H1 (cell line): Measurements from ENCODE around the gene GRB7. TPM values are rescaled to one million over a fixed set of nuclear protein-coding genes. Genes with fewer than 3 reads are reported as not detected.
A peak's percentile ranks its signal among the peaks of the same experiment; 100 is the strongest.

Source experiments
- CTCF ChIA-PET: fragments of 300-600 bp; sonication (Branson Sonifier 250); formaldehyde crosslinking; loops from one replicate; lab custom pipeline; 2021; ENCODE audit not compliant: partially characterized antibody; lab: Charles Lee
- POLR2A ChIA-PET: fragments of 300-600 bp; sonication (Branson Sonifier 250); formaldehyde crosslinking; loops from one replicate; lab custom pipeline; 2021; ENCODE audit warnings: inconsistent platforms; ENCODE audit not compliant: partially characterized antibody; lab: Charles Lee
- DNase-seq, 2 experiments: peaks; one replicate each; pipeline versions ENCODE4 v3.0.0 to v3.0.0-alpha.2; 2010 to 2022; ENCODE audit warnings: low spot score in 2 of 2, low read depth in 1 of 2, mixed read lengths in 1 of 2
- FAIRE-seq: peaks from 2 replicates; lab custom pipeline; 2011; peaks lifted over from hg19 to GRCh38; lab: Jason Lieb, UNC
- H2AFZ ChIP-seq: 2 replicates; pipeline ENCODE4 v1.8.1; 2012; ENCODE audit warnings: low read length, inconsistent platforms
- H2AK5ac ChIP-seq: 2 replicates; pipeline ENCODE4 v1.6.1; 2013; ENCODE audit warnings: low read depth, low read length
- H2BK120ac ChIP-seq: replicated peaks from 2 replicates; pipeline ENCODE3; 2013; ENCODE audit warnings: low read depth, low read length, inconsistent platforms
- H2BK12ac ChIP-seq: 2 replicates; pipeline ENCODE4 v1.6.1; 2013; ENCODE audit warnings: low read depth, low read length
- H2BK15ac ChIP-seq: 2 replicates; pipeline ENCODE4 v1.6.1; 2013; ENCODE audit warnings: low read length
- H2BK20ac ChIP-seq: 2 replicates; pipeline ENCODE4 v1.6.1; 2013; ENCODE audit warnings: low read length
- H2BK5ac ChIP-seq: 2 replicates; pipeline ENCODE4 v1.6.1; 2013; ENCODE audit warnings: low read depth, low read length
- H3K14ac ChIP-seq: 2 replicates; pipeline ENCODE4 v1.6.1; 2013; ENCODE audit warnings: inconsistent platforms; ENCODE audit not compliant: insufficient read length
- H3K18ac ChIP-seq: 2 replicates; pipeline ENCODE4 v1.6.1; 2013; ENCODE audit warnings: low read length; ENCODE audit errors: extremely low read depth
- H3K23ac ChIP-seq: 2 replicates; pipeline ENCODE4 v1.6.1; 2013; ENCODE audit warnings: inconsistent platforms; ENCODE audit not compliant: insufficient read length
- H3K23me2 ChIP-seq: 2 replicates; pipeline ENCODE4 v1.6.1; 2013; ENCODE audit warnings: low read depth, low read length
- H3K27ac ChIP-seq: 2 replicates; pipeline ENCODE4 v1.6.1; 2011; ENCODE audit warnings: low read depth, low read length, inconsistent platforms
- H3K27me3 ChIP-seq, 4 experiments: replicated peaks in 1 of 4; 1 replicate in 1 of 4; 2 replicates in 3 of 4; pipeline versions ENCODE4 v1.6.1 to v1.8.1; 2011 to 2013; ENCODE audit warnings: low read length in 3 of 4, mild to moderate bottlenecking in 3 of 4, inconsistent platforms in 2 of 4, mixed read lengths in 2 of 4, moderate library complexity in 1 of 4; ENCODE audit not compliant: control insufficient read depth in 3 of 4, insufficient read depth in 3 of 4; ENCODE audit errors: extremely low read depth in 1 of 4
- H3K36me3 ChIP-seq, 4 experiments: 2 replicates each; pipeline versions ENCODE4 v1.6.1 to v1.8.1; 2011 to 2013; ENCODE audit warnings: mild to moderate bottlenecking in 4 of 4, low read length in 3 of 4, moderate library complexity in 2 of 4, control low read depth in 1 of 4, inconsistent platforms in 1 of 4; ENCODE audit not compliant: insufficient read depth in 4 of 4, control insufficient read depth in 2 of 4
- H3K4ac ChIP-seq: replicated peaks from 2 replicates; pipeline ENCODE3; 2013; ENCODE audit warnings: low read length, low read depth, mixed read lengths, inconsistent platforms; ENCODE audit not compliant: insufficient read length
- H3K4me1 ChIP-seq, 4 experiments: replicated peaks in 1 of 4; 1 replicate in 1 of 4; 2 replicates in 3 of 4; pipeline versions ENCODE4 v1.6.1 to v1.8.1; 2011 to 2013; ENCODE audit warnings: low read length in 3 of 4, inconsistent platforms in 2 of 4, mixed read lengths in 1 of 4; ENCODE audit not compliant: insufficient read depth in 4 of 4, control insufficient read depth in 3 of 4
- H3K4me2 ChIP-seq, 2 experiments: 2 replicates each; pipeline versions ENCODE4 v1.6.1 to v1.8.1; 2011 to 2013; ENCODE audit warnings: low read depth in 2 of 2, low read length in 2 of 2, control low read depth in 1 of 2, inconsistent platforms in 1 of 2, mild to moderate bottlenecking in 1 of 2; ENCODE audit not compliant: insufficient read depth in 1 of 2
- H3K4me3 ChIP-seq, 4 experiments: fragments of 200-600, 300-600 bp in 1 of 4; sonication (generic), shearing (Covaris generic), sonication (Bioruptor Twin) in 1 of 4; 2 replicates each; pipeline versions ENCODE4 v1.5.1 to v1.8.1; 2011 to 2016; ENCODE audit warnings: low read length in 4 of 4, low read depth in 3 of 4, control low read depth in 2 of 4, inconsistent platforms in 2 of 4, mild to moderate bottlenecking in 2 of 4, mixed read lengths in 1 of 4, moderate library complexity in 1 of 4; ENCODE audit not compliant: insufficient read depth in 2 of 4; ENCODE audit errors: extremely low read depth in 1 of 4
- H3K56ac ChIP-seq: replicated peaks from 2 replicates; pipeline ENCODE3; 2013; ENCODE audit warnings: low read depth, mild to moderate bottlenecking, mixed read lengths, low read length, inconsistent platforms; ENCODE audit not compliant: insufficient read length
- H3K79me1 ChIP-seq: 2 replicates; pipeline ENCODE4 v1.6.1; 2013; ENCODE audit warnings: low read depth, low read length, control low read depth
- H3K79me2 ChIP-seq, 2 experiments: 2 replicates each; pipeline versions ENCODE4 v1.6.1 to v1.8.1; 2012 to 2013; ENCODE audit warnings: low read length in 2 of 2, mild to moderate bottlenecking in 2 of 2, inconsistent platforms in 1 of 2; ENCODE audit not compliant: insufficient read depth in 2 of 2, control insufficient read depth in 1 of 2
- H3K9ac ChIP-seq, 4 experiments: replicated peaks in 1 of 4; 1 replicate in 1 of 4; 2 replicates in 3 of 4; pipeline versions ENCODE4 v1.6.1 to v1.8.1; 2011 to 2013; ENCODE audit warnings: low read depth in 3 of 4, low read length in 3 of 4, control low read depth in 2 of 4, mild to moderate bottlenecking in 2 of 4, moderate library complexity in 2 of 4, inconsistent platforms in 1 of 4; ENCODE audit errors: extremely low read depth in 1 of 4
- H3K9me3 ChIP-seq, 2 experiments: 2 replicates each; pipeline versions ENCODE4 v1.6.1 to v1.8.1; 2012 to 2013; ENCODE audit warnings: mild to moderate bottlenecking in 2 of 2, moderate library complexity in 2 of 2, control low read depth in 1 of 2, inconsistent platforms in 1 of 2, low read depth in 1 of 2, low read length in 1 of 2, mixed read lengths in 1 of 2; ENCODE audit not compliant: insufficient read depth in 2 of 2
- H4K20me1 ChIP-seq, 2 experiments: replicated peaks in 1 of 2; 2 replicates each; pipeline versions ENCODE3 to v1.8.1; 2011 to 2013; ENCODE audit warnings: inconsistent platforms in 2 of 2, low read length in 2 of 2, mild to moderate bottlenecking in 1 of 2; ENCODE audit not compliant: insufficient read depth in 2 of 2, control insufficient read depth in 1 of 2
- H4K5ac ChIP-seq: 2 replicates; pipeline ENCODE4 v1.6.1; 2013; ENCODE audit warnings: low read length, low read depth, mixed read lengths, inconsistent platforms; ENCODE audit not compliant: insufficient read length
- H4K8ac ChIP-seq: 2 replicates; pipeline ENCODE4 v1.8.0; 2013; ENCODE audit warnings: mild to moderate bottlenecking, moderate library complexity, low read length, inconsistent platforms; ENCODE audit not compliant: insufficient read depth; ENCODE audit errors: extremely low read depth
- H4K91ac ChIP-seq: replicated peaks from 2 replicates; pipeline ENCODE3; 2013; ENCODE audit warnings: low read length, mixed read lengths, inconsistent platforms; ENCODE audit not compliant: insufficient read length
- CHD2 ChIP-seq: IDR thresholded peaks from 2 replicates; pipeline ENCODE4 v1.6.1; 2012; ENCODE audit warnings: low read length, improper control_type of control experiment
- CREB1 ChIP-seq: IDR thresholded peaks from 2 replicates; pipeline ENCODE4 v1.6.1; 2012; ENCODE audit warnings: inconsistent platforms
- GABPA ChIP-seq: IDR thresholded peaks from 2 replicates; pipeline ENCODE4 v1.6.1; 2011; ENCODE audit warnings: mild to moderate bottlenecking, low read length, moderate library complexity, borderline replicate concordance; ENCODE audit not compliant: insufficient read depth
- HDAC6 ChIP-seq: IDR thresholded peaks from one replicate; pipeline ENCODE4 v1.7.1; 2012; ENCODE audit warnings: low read depth, mild to moderate bottlenecking, inconsistent platforms, low read length, moderate library complexity
- JUN ChIP-seq: IDR thresholded peaks from 2 replicates; pipeline ENCODE4 v1.6.1; 2011; ENCODE audit warnings: low read depth, mild to moderate bottlenecking, improper control_type of control experiment, low read length
- RAD21 ChIP-seq, 2 experiments: IDR thresholded peaks in 1 of 2; conservative IDR thresholded peaks in 1 of 2; 2 replicates each; pipeline ENCODE4 v1.6.1; 2011; ENCODE audit warnings: low read depth in 2 of 2, low read length in 2 of 2, improper control_type of control experiment in 1 of 2, inconsistent platforms in 1 of 2, mild to moderate bottlenecking in 1 of 2, moderate library complexity in 1 of 2
- RFX5 ChIP-seq: IDR thresholded peaks from 2 replicates; pipeline ENCODE4 v1.6.1; 2011; ENCODE audit warnings: low read depth, low read length, improper control_type of control experiment, borderline replicate concordance
- SIX5 ChIP-seq: IDR thresholded peaks from 2 replicates; pipeline ENCODE4 v1.6.1; 2011; ENCODE audit warnings: mild to moderate bottlenecking, low read depth, low read length
- SP4 ChIP-seq: IDR thresholded peaks from 2 replicates; pipeline ENCODE4 v1.6.1; 2012; ENCODE audit warnings: low read length, inconsistent platforms
- SUZ12 ChIP-seq: fragments of 200-600 bp; sonication (generic); IDR thresholded peaks from 2 replicates; pipeline ENCODE4 v1.6.1; 2012; ENCODE audit warnings: mild to moderate bottlenecking, inconsistent platforms, low read length, moderate library complexity, mixed read lengths
- WGBS, 2 experiments: shearing (Covaris generic) in 1 of 2; methylation state at CpG; one replicate each; pipeline versions ENCODE4 v1.1.6 to v1.1.7; 2013 to 2015; ENCODE audit warnings: low lambda C conversion rate in 2 of 2, mixed read lengths in 2 of 2, inconsistent platforms in 1 of 2, low coverage in 1 of 2, missing lambda C conversion rate in 1 of 2; ENCODE audit not compliant: insufficient replicate concordance in 2 of 2, insufficient coverage in 1 of 2, insufficient read length in 1 of 2; ENCODE audit errors: extremely low coverage in 1 of 2, missing lambda C conversion rate in 1 of 2; 5-methylcytosine and 5-hydroxymethylcytosine counted together
- polyA plus RNA-seq, 7 experiments: library from polyadenylated mRNA; depleted of rRNA in 3 of 7; stranded (reverse) in 5 of 7; unstranded in 2 of 7; fragments of >200 nt in 5 of 7; fragments of 200-250 nt in 2 of 7; gene quantifications; 1 replicate in 5 of 7; 2 replicates in 1 of 7; 4 replicates in 1 of 7; pipeline versions ENCODE4 v1.2.1 to v1.2.3, GENCODE V29; 2011 to 2013; ENCODE audit warnings: missing spikeins in 2 of 7, mixed read lengths in 2 of 7
- total RNA-seq: library from RNA; stranded (reverse); fragmentation: NEBNext Ultra II Directional; extraction: Animal tissue kit (Norgen Biotek cat#: 25700); gene quantifications from 2 replicates; pipeline ENCODE4 v1.2.1, GENCODE V29; 2021
- TF ChIP-seq, protein P1 (sequence below): IDR thresholded peaks from 2 replicates; pipeline ENCODE4 v1.6.1; 2011; ENCODE audit warnings: low read length, improper control_type of control experiment

GRB7 gene
- total and polyA plus RNA-seq, 2 of the 8 experiments (the other 6 are each of a cell fraction or from before 2014, with no cell fraction given): 32.2 to 41.5 TPM

DNA sequence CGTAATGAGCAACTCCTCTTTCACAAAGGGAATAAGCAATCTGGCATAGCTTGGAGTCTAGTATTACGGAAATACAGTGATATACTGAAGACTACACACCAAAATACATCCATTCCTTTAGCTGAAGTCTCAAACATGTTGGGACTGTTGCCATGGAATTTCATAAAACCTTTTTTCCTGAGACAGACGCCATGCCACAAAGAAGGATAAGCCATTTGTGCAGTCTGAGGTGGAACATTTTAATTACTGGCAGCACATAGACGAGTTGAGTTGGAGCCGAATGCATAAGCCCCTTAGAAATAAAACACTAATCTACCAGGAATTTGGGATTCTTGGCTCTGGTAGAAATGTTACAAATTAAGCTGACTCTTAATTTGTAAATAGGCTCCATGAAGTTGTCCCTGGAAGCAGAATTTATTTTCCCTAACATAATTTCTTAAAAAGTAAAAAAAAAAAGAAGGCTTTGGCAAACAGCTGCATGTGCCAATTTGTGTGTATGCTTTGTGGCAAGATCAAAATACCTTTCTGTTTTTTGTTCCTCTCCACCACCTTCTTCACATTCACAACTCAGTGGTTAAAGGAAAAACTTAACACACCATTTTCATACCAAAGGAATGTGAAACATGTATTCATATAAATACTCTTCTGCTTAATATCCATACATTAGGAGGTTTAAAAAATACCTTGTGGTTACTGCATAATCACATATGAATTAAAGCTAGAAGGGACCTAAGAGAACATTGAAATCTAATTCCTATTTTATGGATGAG, 25.5 kb downstream of the GRB7 start:
- Histone ChIP-seq H2AFZ (0 out of 2 replicates have a peak overlapping the region, but pooled peaks have one; percentile 23), H2BK20ac (no peak overlapping the region), H3K79me2 (no peaks in the 10 kb centered on the region), H3K4ac (no peak overlapping the region), H3K36me3 (no peaks in the 10 kb centered on the region), H3K14ac (no peak overlapping the region), H3K79me1 (no peaks in the 10 kb centered on the region; the same call in 1 of the 2 replicates)
- POLR2A ChIA-PET: no interaction called here
- TF ChIP-seq GABPA: no peak
- no peak for TF ChIP-seq CREB1
- TF ChIP-seq CHD2: no peak
- no peak for TF ChIP-seq RAD21 (IDR thresholded peaks at IDR 0.05 in 1 of 2, conservative IDR thresholded peaks at IDR 0.05 in 1 of 2; ENCODE audit: low read depth in 2 of 2, low read length in 2 of 2)
- no peak for TF ChIP-seq JUN
- TF ChIP-seq HDAC6: no peak
- TF ChIP-seq, protein P1, sequence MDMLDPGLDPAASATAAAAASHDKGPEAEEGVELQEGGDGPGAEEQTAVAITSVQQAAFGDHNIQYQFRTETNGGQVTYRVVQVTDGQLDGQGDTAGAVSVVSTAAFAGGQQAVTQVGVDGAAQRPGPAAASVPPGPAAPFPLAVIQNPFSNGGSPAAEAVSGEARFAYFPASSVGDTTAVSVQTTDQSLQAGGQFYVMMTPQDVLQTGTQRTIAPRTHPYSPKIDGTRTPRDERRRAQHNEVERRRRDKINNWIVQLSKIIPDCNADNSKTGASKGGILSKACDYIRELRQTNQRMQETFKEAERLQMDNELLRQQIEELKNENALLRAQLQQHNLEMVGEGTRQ: no peak
- no peak for TF ChIP-seq SIX5
- TF ChIP-seq RFX5: no peak
- no peak for TF ChIP-seq SUZ12
- no peak for TF ChIP-seq SP4
- TF ChIP-seq, all 59 proteins: peak for 0
- Histone ChIP-seq H2BK120ac (no peak overlapping the region), H3K9ac (no peak overlapping the region), H3K56ac (no peak overlapping the region), H3K23me2 (no peaks in the 10 kb centered on the region), H3K23ac (no peak overlapping the region), H4K20me1 (no peaks in the 10 kb centered on the region), H3K4me3 (no peak overlapping the region), H3K4me1 (no peaks in the 10 kb centered on the region), H3K18ac (no peak overlapping the region), H4K5ac (no peak overlapping the region), H4K8ac (no peak overlapping the region), H3K4me2 (no peak overlapping the region), H4K91ac (no peak overlapping the region), H2BK12ac (no peak overlapping the region), H2AK5ac (no peak overlapping the region), H3K27me3 (no peaks in the 10 kb centered on the region), H3K9me3 (no peaks in the 10 kb centered on the region), H2BK15ac (no peak overlapping the region), H3K27ac (no peak overlapping the region), H2BK5ac (no peak overlapping the region)
- DNase-seq (no peak), FAIRE-seq (no peak)
- CTCF ChIA-PET: interaction anchor here (0.6 to 2.2 kb wide), 5 partner anchors 8 to 152 kb away, joined by 3 to 8 read pairs (median 3); no protein-coding TSS in a partner anchor
- WGBS, 2 experiments: 89% methylated on average over 5 of the region's 5 CpGs; no CpG with 5 or more reads in 1 of the 2 experiments
